GM18505 (cell line): ENCODE data around the gene PTPRN.
"Not testable (repeated sequence)": the region's sequence is repeated elsewhere in the genome, so short reads cannot be mapped to it uniquely, and the experiment has no call there.

Experiments
- ATAC-seq: cut with Tn5 transposase; IDR thresholded peaks from one replicate; pipeline ENCODE4 v1.9.1; 2021; ENCODE audit not compliant: unreplicated experiment
- POLR2A ChIP-seq: IDR thresholded peaks from 4 replicates; pipeline ENCODE4 v1.6.1; 2011; ENCODE audit warnings: borderline replicate concordance; ENCODE audit not compliant: insufficient read depth, insufficient read length; ENCODE audit errors: extremely low read depth

Gene PTPRN

GRCh38 chr2:219327719-219328118, 18.5 kb upstream of the PTPRN start:
- no peak for TF ChIP-seq POLR2A
- no peak for ATAC-seq

- TF ChIP-seq POLR2A = no peak
These were observed 16.6 kb upstream of the PTPRN start for GRCh38 chr2:219325657-219326315.

GRCh38 chr2:219325136-219325535, 15.9 kb upstream of the PTPRN start:
- TF ChIP-seq POLR2A = no peak
- no peak for ATAC-seq

More at GRCh38 chr2:219325657-219326315, 16.6 kb upstream of the PTPRN start:
- no peak for ATAC-seq

GRCh38 chr2:219323434-219323833, 14.2 kb upstream of the PTPRN start:
- no peak for TF ChIP-seq POLR2A
- no peak for ATAC-seq

GRCh38 chr2:219314804-219315468, 5.7 kb upstream of the PTPRN start:
- TF ChIP-seq POLR2A = no peak
- no peak for ATAC-seq

GRCh38 chr2:219312683-219313263, 3.6 kb upstream of the PTPRN start:
- ATAC-seq = not testable (repeated sequence)

- no peak for TF ChIP-seq POLR2A
- ATAC-seq = no peak
These were observed 779 bp downstream of the PTPRN start for GRCh38 chr2:219308142-219309101.

- ATAC-seq = no peak
- TF ChIP-seq POLR2A = no peak
These were observed 3.2 kb downstream of the PTPRN start for GRCh38 chr2:219306047-219306446.

GRCh38 chr2:219304223-219304622, 5.0 kb downstream of the PTPRN start:
- ATAC-seq = no peak
- no peak for TF ChIP-seq POLR2A

- ATAC-seq = no peak
- no peak for TF ChIP-seq POLR2A
These were observed 6.7 kb downstream of the PTPRN start for GRCh38 chr2:219302412-219302968.

GRCh38 chr2:219300022-219300421, 9.2 kb downstream of the PTPRN start:
- no peak for ATAC-seq
- no peak for TF ChIP-seq POLR2A

GRCh38 chr2:219299372-219299760, 9.8 kb downstream of the PTPRN start:
- ATAC-seq = no peak
- no peak for TF ChIP-seq POLR2A

GRCh38 chr2:219298759-219299371, 10.3 kb downstream of the PTPRN start:
- ATAC-seq = no peak
- no peak for TF ChIP-seq POLR2A

- TF ChIP-seq POLR2A = no peak
- ATAC-seq = no peak
These were observed 11.3 kb downstream of the PTPRN start for GRCh38 chr2:219297766-219298456.
